Activated CD4-positive, alpha-beta T cell treated with anti-CD3 and anti-CD28 coated beads, Interleukin-2, Interleukin-6, amounts not matched to agents 100 ng/mL and 50 ng/mL, durations not matched to agents 16 hours and 8 hours (primary cell): ENCODE data around the gene EGFL7.

Experiments used
- DNase-seq: peaks from one replicate; pipeline ENCODE4 v3.0.0-alpha.2; 2020

The EGFL7 gene

DNA sequence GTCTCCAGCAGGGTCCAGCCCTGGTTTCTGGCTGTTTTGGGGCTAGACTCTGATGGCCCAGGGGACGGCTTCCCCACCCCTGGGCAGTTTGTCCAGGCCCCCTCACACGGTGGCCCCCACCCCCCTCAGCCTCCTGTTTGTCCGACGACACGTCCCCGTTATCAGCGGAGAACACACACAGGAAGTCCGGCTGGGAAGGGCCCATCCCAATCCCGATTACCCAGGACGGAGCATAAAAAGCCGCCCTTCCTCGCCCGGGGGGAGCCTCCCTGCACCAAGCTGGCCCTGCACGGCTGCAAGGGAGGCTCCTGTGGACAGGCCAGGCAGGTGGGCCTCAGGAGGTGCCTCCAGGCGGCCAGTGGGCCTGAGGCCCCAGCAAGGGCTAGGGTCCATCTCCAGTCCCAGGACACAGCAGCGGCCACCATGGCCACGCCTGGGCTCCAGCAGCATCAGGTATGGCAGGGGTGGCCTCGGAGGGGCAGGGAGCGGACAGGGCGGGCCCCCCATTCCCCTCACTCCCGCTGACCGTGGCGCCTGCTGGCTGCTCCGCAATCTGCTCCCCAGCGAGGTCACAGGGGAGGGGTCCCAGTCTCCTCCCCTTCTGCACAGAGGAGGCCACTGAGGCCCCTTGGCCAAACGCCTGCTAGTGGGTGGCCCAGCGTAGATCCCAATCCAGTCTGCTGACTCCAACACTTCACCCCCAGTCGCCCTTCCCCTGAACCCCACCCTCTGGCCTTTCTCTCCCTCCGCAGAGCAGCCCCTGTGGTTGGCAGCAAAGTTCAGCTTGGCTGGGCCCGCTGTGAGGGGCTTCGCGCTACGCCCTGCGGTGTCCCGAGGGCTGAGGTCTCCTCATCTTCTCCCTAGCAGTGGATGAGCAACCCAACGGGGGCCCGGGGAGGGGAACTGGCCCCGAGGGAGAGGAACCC lies at the start of gene EGFL7:
TSS of gene EGFL7 (plus strand) at position 261 of the 926 bp plus-strand sequence. CDS start 5,367 bp downstream, outside the sequence.
- no peak for DNase-seq

GRCh38 chr9:136613824-136614371 lies 48.8 kb upstream of the EGFL7 start:
- no peak for DNase-seq

- no peak for DNase-seq
Observed at GRCh38 chr9:136614372-136614922, 48.3 kb upstream of the EGFL7 start.

- DNase-seq = no peak
Observed at GRCh38 chr9:136614967-136615623, 47.6 kb upstream of the EGFL7 start.

- DNase-seq = no peak
Observed at GRCh38 chr9:136615631-136616306, 46.9 kb upstream of the EGFL7 start.

DNA sequence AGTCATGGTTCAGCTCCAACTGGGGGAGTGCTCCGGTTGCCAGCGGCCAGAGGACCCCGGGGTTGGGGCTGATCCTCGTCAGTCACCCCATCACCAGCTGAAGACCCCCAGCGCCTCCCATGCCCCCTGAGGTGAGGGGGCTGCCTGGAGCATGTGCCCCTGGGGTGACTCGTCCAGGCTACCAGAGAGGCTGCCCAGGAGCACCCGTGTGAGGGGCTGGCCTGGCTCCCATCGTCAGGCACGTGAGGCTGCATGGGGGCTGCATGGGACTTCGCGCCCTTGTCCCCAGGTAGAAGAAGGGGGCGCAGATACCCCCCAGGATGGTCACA lies 46.4 kb upstream of the EGFL7 start:
- no peak for DNase-seq

DNA sequence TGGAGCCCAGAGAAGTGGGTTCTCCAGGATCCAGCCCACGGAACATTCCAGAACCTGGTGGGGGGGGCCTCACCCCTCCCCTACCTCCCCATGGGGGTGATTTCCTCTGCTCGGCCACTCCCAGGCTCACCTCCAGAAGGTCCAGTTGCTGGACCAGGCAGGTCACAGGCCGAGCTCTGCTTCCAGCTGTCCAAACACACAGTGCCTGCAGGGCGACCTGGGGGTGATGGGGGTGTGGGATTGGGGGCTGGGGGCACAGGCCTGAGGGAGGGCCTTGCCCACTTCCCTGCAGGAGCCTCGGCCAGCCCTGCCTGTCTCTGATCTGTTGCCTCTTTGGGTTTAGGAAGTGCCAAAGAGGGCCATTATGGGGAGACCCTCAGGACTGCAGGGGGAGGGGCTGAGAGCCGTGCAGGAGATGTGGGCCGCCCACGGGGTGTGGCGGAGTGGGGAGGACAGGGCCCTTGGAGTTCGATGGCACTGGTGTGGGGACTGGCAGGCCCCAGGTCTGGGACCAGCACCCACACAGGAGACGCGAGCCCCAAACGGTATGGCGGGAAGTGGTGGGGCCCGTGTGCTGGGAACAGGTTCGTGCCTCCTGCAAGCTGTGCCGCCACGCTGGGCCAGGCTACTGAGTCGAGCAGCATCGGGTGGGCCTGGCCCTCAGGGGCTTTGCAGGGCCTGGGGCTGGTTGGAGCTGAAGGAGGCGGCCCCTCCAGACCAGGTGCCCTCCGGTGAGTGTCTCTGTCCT lies 45.6 kb upstream of the EGFL7 start:
- no peak for DNase-seq

- no peak for DNase-seq
Observed at GRCh38 chr9:136617746-136618579, 44.8 kb upstream of the EGFL7 start.

- no peak for DNase-seq
Observed at GRCh38 chr9:136618580-136619547, 43.9 kb upstream of the EGFL7 start.

- peak; percentile 10 for DNase-seq
Observed at GRCh38 chr9:136619742-136620440, 42.8 kb upstream of the EGFL7 start.

DNA sequence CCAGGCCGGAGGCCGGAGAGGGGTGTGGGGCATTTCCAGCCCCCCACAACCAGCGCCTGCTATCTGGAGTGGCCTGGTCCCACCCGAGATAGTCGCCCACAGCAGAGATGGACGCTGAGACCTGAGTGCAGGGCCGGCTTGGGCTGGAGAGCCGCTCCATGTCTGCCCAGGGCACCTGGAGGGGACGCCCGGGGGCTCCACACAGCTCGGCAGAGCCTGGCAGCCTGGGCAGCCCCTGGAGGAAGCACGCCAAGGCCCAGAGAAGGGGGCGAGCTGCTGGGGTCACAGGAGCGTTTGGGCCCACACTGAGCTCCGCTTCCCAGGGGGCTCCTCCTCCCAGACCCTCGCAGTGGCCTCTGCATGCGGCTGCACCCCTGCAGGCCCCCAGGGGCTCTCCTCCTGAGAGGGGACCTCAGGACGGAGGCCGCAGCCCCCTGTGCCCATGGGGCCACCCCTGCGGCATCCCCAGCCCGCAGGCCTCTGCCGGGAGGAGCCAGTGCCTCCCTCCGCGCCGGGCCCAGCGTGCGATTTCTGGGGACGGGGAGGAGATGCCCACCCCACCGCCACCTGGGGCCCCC lies 42.2 kb upstream of the EGFL7 start:
- DNase-seq = no peak

GRCh38 chr9:136621019-136621733 lies 41.5 kb upstream of the EGFL7 start:
- DNase-seq = no peak

DNA sequence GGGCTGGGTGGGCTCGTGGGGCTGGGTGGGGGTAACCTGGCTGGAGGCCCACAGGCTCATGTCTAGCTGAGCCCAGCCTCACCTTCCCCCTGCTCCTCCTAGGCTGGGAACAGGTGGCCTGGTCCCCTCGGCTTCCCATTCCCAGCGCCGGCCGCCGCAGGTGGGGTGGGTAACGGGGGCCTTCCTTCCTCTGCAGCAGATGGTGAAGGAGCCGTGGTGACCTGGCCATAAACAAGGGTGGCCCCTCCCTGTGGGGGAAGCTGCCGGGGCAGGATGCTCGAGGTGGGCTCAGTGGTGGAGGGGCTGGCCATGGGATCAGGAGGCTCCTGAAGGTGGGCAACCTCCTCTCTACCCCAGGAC lies 41.0 kb upstream of the EGFL7 start:
- no peak for DNase-seq

- no peak for DNase-seq
Observed at GRCh38 chr9:136622538-136622948, 40.2 kb upstream of the EGFL7 start.

DNA sequence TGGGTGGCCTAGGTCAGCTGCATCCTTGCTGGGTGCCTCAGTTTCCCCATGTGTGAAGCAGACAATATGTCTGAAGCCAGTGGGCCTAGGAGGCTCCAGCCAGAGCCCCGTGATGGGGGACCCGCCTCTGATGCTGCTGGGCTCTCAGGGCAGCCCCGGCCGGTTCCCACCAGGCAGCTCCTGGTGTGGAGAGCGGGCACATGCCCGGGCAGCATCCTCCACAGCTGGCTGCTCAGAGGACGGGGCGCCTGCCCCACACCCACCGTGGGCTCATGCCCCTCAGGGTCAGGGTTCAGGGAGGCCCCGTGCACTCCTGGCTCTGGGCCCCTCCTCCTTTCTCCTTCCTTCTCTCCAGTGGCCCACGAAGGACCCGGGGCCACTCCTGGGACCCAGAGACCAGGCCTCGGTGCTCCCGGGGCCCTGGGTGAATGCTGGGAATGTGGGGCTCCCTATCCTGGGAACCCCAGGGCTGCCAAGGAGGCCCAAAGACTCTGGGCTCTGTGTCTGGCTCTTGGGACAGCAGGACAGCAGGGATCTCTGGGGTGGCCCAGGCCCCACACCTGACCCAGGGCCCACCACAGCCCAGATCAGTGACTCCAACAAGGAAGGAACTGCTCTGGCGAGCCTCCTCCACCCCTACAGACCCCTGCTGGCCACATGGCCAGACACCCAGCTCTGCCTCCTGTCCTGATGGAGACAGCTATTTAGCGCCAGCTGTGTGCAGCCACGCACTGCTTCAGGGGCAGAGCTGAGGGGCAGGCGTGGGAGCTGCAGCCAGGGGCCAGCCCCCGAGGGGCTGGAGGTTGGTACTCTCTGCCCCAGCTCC lies 39.5 kb upstream of the EGFL7 start:
- DNase-seq = no peak

GRCh38 chr9:136623842-136624183 lies 38.9 kb upstream of the EGFL7 start:
- no peak for DNase-seq

- no peak for DNase-seq
Observed at GRCh38 chr9:136624184-136624951, 38.3 kb upstream of the EGFL7 start.
